Central memory CD8-positive, alpha-beta T cell (primary cell): ENCODE measurements around the gene ALDH1A2.

Experiments
- ATAC-seq: fragments of 150-1000 bp; cut with Tn5 transposase; replicated peaks from 2 replicates; pipeline ENCODE4 v1.10.0; 2022; ENCODE audit warnings: mild to moderate bottlenecking, moderate FRiP score, moderate number of reproducible peaks; ENCODE audit not compliant: poor library complexity, severe bottlenecking; ENCODE audit errors: extremely low read depth
- DNase-seq, 2 donors: peaks; one replicate each; pipeline ENCODE4 v3.0.0; 2021; ENCODE audit warnings: low spot score in 2 of 2
- H3K27ac Mint-ChIP-seq: one replicate; pipeline ENCODE4 v1.8.0; 2022; ENCODE audit warnings: low read depth, mild to moderate bottlenecking, moderate library complexity, mixed read lengths
- H3K27me3 Mint-ChIP-seq: one replicate; pipeline ENCODE4 v1.8.0; 2022; ENCODE audit warnings: mixed read lengths
- H3K36me3 Mint-ChIP-seq: one replicate; pipeline ENCODE4 v1.8.0; 2022; ENCODE audit warnings: mild to moderate bottlenecking, moderate library complexity, mixed read lengths; ENCODE audit not compliant: insufficient read depth
- H3K4me1 Mint-ChIP-seq: one replicate; pipeline ENCODE4 v1.8.0; 2022; ENCODE audit warnings: mixed read lengths
- H3K4me3 Mint-ChIP-seq: one replicate; pipeline ENCODE4 v1.8.0; 2022; ENCODE audit warnings: mild to moderate bottlenecking, moderate library complexity, mixed read lengths
- H3K9me3 Mint-ChIP-seq: one replicate; pipeline ENCODE4 v1.8.0; 2022; ENCODE audit warnings: mixed read lengths

The ALDH1A2 gene

DNA sequence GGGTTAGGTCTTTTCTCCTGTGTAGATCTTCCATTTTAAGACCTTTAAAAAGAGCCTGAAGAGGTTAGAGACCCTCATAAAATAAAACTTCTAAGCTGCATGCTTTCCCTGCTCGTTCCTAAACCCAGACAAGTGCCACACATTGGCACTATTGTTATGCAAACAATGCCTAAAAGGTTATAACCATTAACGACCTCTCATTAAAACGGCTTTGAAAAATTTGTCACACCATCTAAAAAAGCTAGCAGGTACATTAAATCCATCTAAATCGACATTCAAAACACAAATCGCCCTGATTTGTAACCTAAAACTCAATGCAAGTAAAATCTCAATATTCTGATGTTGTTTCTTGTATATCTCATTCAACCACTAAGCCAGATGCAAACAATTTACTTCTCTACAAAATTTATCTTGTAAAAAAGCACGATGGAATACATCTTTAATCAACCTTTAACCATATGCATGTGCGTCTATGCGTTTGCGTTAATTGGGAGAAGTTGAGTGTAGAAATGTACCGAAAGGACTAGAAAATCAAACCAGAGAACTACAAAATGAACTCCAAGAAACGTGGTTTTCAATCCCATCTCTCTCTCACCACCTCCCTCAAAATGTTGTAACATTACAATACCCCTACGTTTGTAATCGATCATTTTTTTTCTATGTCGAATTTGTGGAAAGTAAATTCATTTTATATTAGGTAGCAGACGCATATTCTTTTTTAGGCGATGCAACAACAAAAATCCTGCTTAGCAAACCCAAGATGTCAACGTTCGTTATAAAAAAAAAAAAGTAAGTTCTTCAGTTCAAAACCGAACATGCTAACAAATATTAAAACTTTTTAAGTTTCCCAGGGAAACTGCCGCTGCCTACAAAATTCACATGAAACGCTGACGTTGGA, 1.2 kb downstream of the ALDH1A2 start:
- no peak for DNase-seq
- no peaks in the 10 kb centered on the region for H3K9me3 Mint-ChIP-seq
- H3K4me3 Mint-ChIP-seq, result no peak overlapping the region
- no peak overlapping the region for H3K27ac Mint-ChIP-seq
- peaks cover 2% of the 10 kb centered on the region for H3K36me3 Mint-ChIP-seq
- peaks cover 71% of the 10 kb centered on the region for H3K27me3 Mint-ChIP-seq
- peaks cover 7% of the 10 kb centered on the region for H3K4me1 Mint-ChIP-seq
- ATAC-seq, result no peak

DNA sequence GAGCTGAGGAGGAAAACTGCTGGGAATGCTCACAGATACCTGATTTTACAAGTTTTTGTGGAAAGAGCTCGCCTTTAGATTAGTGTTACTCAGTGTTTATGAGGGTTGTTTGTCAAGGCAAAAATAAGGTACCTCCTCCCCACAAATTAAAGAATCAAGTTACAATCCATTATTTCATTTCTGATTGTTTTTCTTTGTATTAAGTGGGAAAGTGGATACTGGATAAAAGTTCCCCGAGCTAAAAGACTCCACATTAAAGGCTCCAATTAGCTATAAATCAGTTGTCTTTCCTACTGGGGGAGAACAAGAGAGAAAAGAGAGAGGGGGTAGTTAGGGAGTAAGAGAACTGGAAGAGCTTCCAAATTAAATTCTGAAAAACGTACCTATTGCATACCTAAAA, 1.9 kb downstream of the ALDH1A2 start:
- Mint-ChIP-seq H3K27ac (no peak overlapping the region), H3K36me3 (peaks cover 2% of the 10 kb centered on the region), H3K9me3 (no peaks in the 10 kb centered on the region), H3K27me3 (peaks cover 68% of the 10 kb centered on the region), H3K4me3 (no peak overlapping the region), H3K4me1 (peaks cover 7% of the 10 kb centered on the region)
- no peak for ATAC-seq
- no peak for DNase-seq

DNA sequence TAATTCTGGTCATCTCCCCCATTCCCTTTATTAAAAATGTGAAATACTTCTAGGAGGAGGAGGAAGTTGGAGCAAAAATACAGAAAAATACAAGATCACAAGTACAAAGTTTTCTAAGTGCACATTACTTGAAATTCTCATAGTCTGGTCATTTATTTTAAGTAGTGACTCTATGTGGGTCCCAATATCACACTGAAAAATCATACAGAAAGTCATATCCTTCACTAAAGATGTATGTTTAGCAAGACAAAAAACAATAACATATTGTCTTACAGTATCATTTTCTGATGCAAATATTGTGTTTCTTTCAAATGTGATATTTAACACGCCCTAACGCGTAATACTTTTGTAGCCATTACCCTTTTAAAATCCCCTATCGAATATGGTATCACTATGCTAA, 2.5 kb downstream of the ALDH1A2 start:
- H3K4me1 Mint-ChIP-seq, result peaks cover 7% of the 10 kb centered on the region
- peaks cover 68% of the 10 kb centered on the region for H3K27me3 Mint-ChIP-seq
- no peaks in the 10 kb centered on the region for H3K9me3 Mint-ChIP-seq
- no peak overlapping the region for H3K27ac Mint-ChIP-seq
- ATAC-seq (no peak), DNase-seq (no peak)
- H3K4me3 Mint-ChIP-seq, result no peak overlapping the region
- H3K36me3 Mint-ChIP-seq, result peaks cover 2% of the 10 kb centered on the region

DNA sequence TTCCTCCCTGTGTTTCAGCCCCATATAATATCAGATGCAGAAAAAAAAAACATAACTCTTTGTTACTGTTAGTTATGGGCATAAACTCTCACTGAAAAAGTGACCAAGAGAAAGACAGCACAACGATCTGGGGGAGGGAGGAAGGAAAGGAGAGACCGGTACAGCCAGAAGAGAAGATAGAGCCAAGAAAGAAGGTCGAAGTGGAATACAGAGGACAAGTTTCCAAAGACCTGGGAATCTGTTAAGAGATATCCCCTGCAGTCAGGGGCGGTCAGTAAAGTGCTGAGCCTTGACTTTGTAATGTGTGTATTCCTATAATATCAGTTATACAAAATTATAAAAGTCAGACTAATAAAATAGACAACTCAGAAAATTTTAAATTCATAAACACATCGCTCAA, 3.3 kb downstream of the ALDH1A2 start:
- Mint-ChIP-seq H3K27ac (no peak overlapping the region), H3K4me1 (peaks cover 7% of the 10 kb centered on the region), H3K27me3 (peaks cover 66% of the 10 kb centered on the region), H3K36me3 (peaks cover 2% of the 10 kb centered on the region), H3K9me3 (no peaks in the 10 kb centered on the region), H3K4me3 (no peak overlapping the region)
- no peak for ATAC-seq
- DNase-seq, result no peak

DNA sequence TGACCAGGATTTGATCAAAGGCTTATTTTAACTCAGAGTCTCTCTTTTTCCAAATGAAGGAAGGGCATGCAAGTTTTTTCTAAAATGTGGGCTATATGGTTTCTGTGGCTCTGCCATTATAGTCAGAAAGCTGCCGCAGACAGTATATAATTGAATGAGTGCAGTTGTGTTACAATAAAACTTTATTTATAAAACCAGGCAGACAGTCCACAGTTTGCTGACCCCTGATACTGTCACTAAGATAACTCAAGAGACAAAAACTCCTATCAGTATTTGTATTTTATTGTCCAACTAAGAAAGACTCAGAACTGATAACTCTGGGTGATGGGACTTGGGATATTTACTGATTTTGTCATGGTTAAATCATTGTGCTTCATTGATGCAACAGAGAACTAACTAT, 4.9 kb downstream of the ALDH1A2 start:
- Mint-ChIP-seq H3K4me1 (no peaks in the 10 kb centered on the region), H3K27ac (no peak overlapping the region), H3K9me3 (no peaks in the 10 kb centered on the region), H3K36me3 (no peaks in the 10 kb centered on the region), H3K27me3 (peaks cover 71% of the 10 kb centered on the region), H3K4me3 (no peak overlapping the region)
- no peak for DNase-seq
- ATAC-seq, result no peak

DNA sequence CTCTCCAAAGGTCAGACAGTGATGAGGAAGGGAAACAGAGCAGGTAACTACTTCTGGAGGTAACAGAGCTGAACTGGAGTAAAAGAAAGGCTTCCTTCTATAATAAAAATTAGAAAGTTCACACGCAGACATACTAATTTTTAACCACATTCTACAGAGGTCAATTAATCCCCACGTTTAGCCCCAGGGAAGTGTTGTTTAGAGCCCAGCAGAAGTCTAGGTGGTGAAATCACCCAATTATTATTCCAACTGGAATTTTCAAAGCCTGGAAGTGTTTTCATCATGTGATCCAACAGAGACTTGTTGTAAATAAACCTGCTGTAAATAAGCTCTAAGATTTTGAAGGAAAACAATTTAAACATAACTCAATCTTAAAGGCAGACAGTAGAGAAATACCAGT, 6.8 kb downstream of the ALDH1A2 start:
- Mint-ChIP-seq H3K36me3 (no peaks in the 10 kb centered on the region), H3K9me3 (no peaks in the 10 kb centered on the region), H3K27ac (no peak overlapping the region), H3K27me3 (peaks cover 73% of the 10 kb centered on the region), H3K4me1 (no peaks in the 10 kb centered on the region), H3K4me3 (no peak overlapping the region)
- no peak for ATAC-seq
- DNase-seq, result no peak

DNA sequence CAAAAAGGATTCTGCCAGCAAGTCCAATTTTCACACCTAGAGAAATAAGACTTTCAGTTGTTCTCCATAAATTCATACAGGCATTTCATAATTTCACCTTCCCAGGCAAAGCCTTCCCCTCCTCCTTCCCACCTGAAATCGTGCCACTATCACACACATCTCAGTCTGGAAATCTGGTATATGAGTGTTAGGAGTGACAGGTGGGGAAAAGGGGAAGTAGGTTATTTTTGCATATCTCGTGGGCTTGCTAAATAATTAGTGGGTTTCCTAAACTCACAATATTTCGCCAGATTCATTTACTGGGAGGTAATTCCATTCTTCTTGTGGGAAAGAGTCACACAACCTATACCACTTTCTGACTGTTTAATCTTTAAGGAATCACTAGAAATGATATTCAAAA, 7.4 kb downstream of the ALDH1A2 start:
- ATAC-seq, result no peak
- peaks cover 73% of the 10 kb centered on the region for H3K27me3 Mint-ChIP-seq
- no peaks in the 10 kb centered on the region for H3K9me3 Mint-ChIP-seq
- no peaks in the 10 kb centered on the region for H3K36me3 Mint-ChIP-seq
- DNase-seq, result no peak
- H3K4me3 Mint-ChIP-seq, result no peak overlapping the region
- H3K4me1 Mint-ChIP-seq, result no peaks in the 10 kb centered on the region
- no peak overlapping the region for H3K27ac Mint-ChIP-seq

DNA sequence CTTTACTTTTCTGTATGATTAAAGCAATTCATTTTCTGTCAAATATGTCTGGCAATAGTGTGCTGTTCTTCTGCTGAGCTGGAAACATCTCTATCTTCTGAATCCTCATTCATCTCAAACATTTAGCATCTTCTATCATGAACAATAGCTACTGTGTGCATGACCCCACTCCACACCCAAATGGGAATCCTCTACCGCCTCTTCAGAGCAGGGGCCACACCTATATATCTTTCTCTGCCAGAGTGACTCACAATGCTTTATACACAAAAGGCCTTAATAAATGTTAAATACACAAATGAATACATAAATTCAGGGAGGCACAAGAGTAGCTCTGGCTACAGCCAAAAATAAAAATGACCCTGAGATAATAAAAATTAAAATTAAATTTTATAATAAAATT, 8.0 kb downstream of the ALDH1A2 start:
- H3K27ac Mint-ChIP-seq, result no peak overlapping the region
- no peak overlapping the region for H3K4me3 Mint-ChIP-seq
- peaks cover 70% of the 10 kb centered on the region for H3K27me3 Mint-ChIP-seq
- no peaks in the 10 kb centered on the region for H3K36me3 Mint-ChIP-seq
- ATAC-seq (no peak), DNase-seq (no peak)
- H3K9me3 Mint-ChIP-seq, result no peaks in the 10 kb centered on the region
- H3K4me1 Mint-ChIP-seq, result no peaks in the 10 kb centered on the region

DNA sequence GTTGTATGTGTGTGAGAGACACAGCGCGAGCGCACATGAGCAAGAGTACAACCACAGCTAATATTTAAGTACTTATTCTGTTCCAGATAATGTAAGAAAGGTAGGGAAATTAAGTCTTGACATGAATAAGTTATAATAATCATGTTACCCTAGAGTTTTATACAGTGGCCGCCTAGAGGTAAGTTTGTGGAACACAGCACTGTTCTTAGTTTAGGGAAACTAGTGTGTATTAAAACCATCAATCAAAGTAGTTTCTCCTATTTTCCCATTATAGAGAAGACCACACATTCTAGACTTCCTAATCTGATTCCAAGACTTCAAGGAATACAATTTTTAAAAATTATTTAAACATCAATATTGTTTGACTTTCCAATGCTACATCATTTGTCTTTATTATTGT, 9.5 kb downstream of the ALDH1A2 start:
- H3K4me1 Mint-ChIP-seq, result no peaks in the 10 kb centered on the region
- H3K27ac Mint-ChIP-seq, result no peak overlapping the region
- H3K36me3 Mint-ChIP-seq, result no peaks in the 10 kb centered on the region
- ATAC-seq (no peak), DNase-seq (no peak)
- peaks cover 55% of the 10 kb centered on the region for H3K27me3 Mint-ChIP-seq
- no peaks in the 10 kb centered on the region for H3K9me3 Mint-ChIP-seq
- H3K4me3 Mint-ChIP-seq, result no peak overlapping the region

DNA sequence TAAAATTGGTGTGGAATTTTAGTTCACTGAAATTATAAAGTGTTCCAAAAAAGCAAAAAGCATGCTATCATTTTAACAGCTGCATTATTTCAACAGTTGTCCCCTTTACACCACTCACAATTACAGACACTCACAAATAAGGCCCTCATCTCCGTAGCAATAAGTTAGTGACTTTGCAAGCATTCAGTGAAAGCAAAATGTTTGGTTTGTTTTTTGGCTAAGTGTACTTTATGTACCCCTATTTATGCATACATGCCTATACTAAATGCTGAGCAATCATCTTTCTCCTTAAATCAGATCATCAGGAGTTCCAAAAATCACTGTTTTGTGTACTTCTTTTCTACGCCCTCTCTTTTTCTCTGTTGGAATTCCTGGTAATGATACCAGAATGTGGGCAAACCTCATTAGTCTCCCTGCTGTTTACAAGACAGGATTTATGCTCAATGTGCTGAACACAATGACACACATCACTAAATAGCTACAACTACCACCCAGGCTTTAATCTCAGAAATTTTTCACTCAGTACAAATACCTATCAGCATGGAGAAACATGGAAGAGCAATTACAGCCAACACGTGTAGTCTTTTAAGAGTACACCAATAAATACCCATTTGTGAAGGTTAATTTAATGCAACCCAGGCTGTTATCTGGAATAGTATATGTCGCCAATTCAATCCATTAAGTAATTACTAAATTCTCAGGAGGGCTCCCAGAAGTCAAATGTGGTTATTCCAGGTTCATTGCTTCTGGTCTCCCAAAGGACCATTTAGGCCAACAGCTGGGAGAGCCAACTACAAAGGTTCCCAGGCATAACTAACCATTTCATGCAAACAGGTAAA, 12.0 kb downstream of the ALDH1A2 start:
- Mint-ChIP-seq H3K27me3 (peaks cover 68% of the 10 kb centered on the region), H3K4me3 (no peak overlapping the region), H3K9me3 (no peaks in the 10 kb centered on the region), H3K36me3 (no peaks in the 10 kb centered on the region), H3K27ac (no peak overlapping the region), H3K4me1 (no peaks in the 10 kb centered on the region)
- DNase-seq, result no peak
- ATAC-seq, result no peak

DNA sequence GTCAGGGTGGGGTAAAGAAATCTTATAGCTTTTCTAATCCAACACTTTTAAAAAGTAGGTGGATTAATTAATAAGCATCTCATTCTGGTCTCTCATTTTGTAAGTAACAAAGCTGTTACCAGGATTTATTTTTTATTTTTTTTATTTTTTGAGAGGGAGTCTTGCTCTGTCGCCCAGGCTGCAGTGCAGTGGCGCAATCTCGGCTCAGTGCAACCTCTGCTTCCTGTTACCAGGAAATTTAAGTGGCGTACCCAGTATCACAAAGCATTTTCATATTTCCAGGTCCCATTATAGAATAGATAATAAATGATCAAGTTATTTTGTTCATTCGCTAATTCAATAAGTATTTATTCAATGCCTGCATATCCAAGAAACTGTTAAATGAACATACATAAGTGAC, 13.2 kb downstream of the ALDH1A2 start:
- no peaks in the 10 kb centered on the region for H3K36me3 Mint-ChIP-seq
- H3K9me3 Mint-ChIP-seq, result no peaks in the 10 kb centered on the region
- H3K4me3 Mint-ChIP-seq, result no peak overlapping the region
- H3K27ac Mint-ChIP-seq, result no peak overlapping the region
- ATAC-seq, result no peak
- no peaks in the 10 kb centered on the region for H3K4me1 Mint-ChIP-seq
- peaks cover 63% of the 10 kb centered on the region for H3K27me3 Mint-ChIP-seq
- DNase-seq, result no peak

DNA sequence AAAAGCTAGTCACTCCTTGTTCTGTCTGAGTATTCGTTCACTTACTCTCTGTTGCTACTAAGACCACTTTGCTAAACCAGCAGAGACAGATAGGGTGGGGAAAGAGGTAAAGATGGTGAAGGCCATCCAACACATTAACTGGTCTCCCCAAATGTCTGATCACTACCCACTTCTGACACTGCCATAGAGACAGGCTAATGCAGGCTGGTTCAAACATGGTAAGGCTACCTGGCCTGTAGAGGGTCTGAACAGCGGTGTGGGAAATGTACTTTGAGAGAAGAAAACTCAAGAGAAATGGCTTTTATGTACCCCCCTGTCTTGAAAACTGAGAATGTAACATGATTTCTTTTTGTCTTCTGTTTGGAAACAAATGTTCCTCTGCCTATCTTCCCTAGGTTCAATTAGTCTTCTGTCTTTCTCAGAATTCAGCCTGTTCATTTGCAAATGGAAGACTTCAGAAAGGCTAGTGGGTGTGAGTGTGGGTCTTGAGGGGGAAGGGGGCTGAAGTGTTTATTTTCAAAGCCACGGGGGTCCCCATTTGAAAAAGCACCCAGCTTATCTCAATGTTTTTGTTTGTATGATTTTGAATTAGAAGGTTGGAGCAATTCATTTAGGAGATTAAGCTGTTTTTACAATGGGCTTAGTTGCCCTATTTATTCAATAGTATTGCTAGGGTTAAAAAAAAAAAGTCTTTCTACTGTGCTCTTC, 15.8 kb downstream of the ALDH1A2 start:
- no peak overlapping the region for H3K27ac Mint-ChIP-seq
- peaks cover 58% of the 10 kb centered on the region for H3K27me3 Mint-ChIP-seq
- H3K9me3 Mint-ChIP-seq, result no peaks in the 10 kb centered on the region
- H3K4me3 Mint-ChIP-seq, result no peak overlapping the region
- H3K4me1 Mint-ChIP-seq, result no peaks in the 10 kb centered on the region
- DNase-seq (no peak), ATAC-seq (no peak)
- H3K36me3 Mint-ChIP-seq, result no peaks in the 10 kb centered on the region
